B cell (primary cell): ENCODE data around the gene HMG20B. TPM values are rescaled to one million over a fixed set of nuclear protein-coding genes. Genes with fewer than 3 reads are reported as not detected.

Experiments
- ATAC-seq: fragments of 200-7000 bp; cut with Tn5 transposase; one replicate; pipeline ENCODE4 v1.10.0; 2021; ENCODE audit warnings: low read depth, mild to moderate bottlenecking, moderate number of reproducible peaks, moderate library complexity
- CTCF ChIA-PET: fragments of 350-600 bp; sonication (Branson Sonifier 250); formaldehyde crosslinking; loops from one replicate; lab custom pipeline; 2021; ENCODE audit warnings: antibody characterized with exemption, inconsistent platforms; lab: Charles Lee
- POLR2A ChIA-PET: fragments of 350-600 bp; sonication (Branson Sonifier 250); formaldehyde crosslinking; loops from one replicate; lab custom pipeline; 2021; ENCODE audit warnings: antibody characterized with exemption; lab: Charles Lee
- DNase-seq: peaks from one replicate; pipeline ENCODE4 v3.0.0; 2013
- H2AFZ ChIP-seq: 2 replicates; pipeline ENCODE4 v1.6.1; 2012; ENCODE audit warnings: mild to moderate bottlenecking, low read depth, low read length; ENCODE audit not compliant: insufficient read depth, poor library complexity, severe bottlenecking
- H3K27ac ChIP-seq, 2 donors: 1 replicate in 1 of 2; 2 replicates in 1 of 2; pipeline ENCODE4 v1.5.1; 2012 to 2013; ENCODE audit warnings: low read length in 2 of 2, mild to moderate bottlenecking in 2 of 2, moderate library complexity in 1 of 2
- H3K27me3 ChIP-seq, 4 experiments: fragments of 200-600 bp in 1 of 4; sonication (generic) in 1 of 4; replicated peaks in 1 of 4; 1 replicate in 2 of 4; 2 replicates in 2 of 4; pipeline versions ENCODE4 v1.6.1 to v1.7.0; 2013 to 2016; ENCODE audit warnings: low read length in 3 of 4, mild to moderate bottlenecking in 2 of 4, mixed read lengths in 1 of 4, moderate library complexity in 1 of 4; ENCODE audit not compliant: insufficient read depth in 4 of 4, control insufficient read depth in 3 of 4; ENCODE audit errors: control extremely low read depth in 1 of 4
- H3K36me3 ChIP-seq, 2 experiments: replicated peaks in 1 of 2; 1 replicate in 1 of 2; 2 replicates in 1 of 2; pipeline versions ENCODE4 v1.6.1 to v1.7.1; 2013; ENCODE audit warnings: low read length in 1 of 2; ENCODE audit not compliant: insufficient read depth in 2 of 2, control insufficient read depth in 1 of 2; ENCODE audit errors: control extremely low read depth in 1 of 2, extremely low read depth in 1 of 2
- H3K4me1 ChIP-seq, 2 donors: fragments of 200-600 bp in 1 of 2; sonication (generic) in 1 of 2; 1 replicate in 1 of 2; 2 replicates in 1 of 2; pipeline versions ENCODE4 v1.5.1 to v1.6.1; 2013 to 2017; ENCODE audit warnings: low read length in 2 of 2; ENCODE audit not compliant: control insufficient read depth in 2 of 2, insufficient read depth in 2 of 2
- H3K4me2 ChIP-seq: replicated peaks from 2 replicates; pipeline ENCODE3; 2012; ENCODE audit warnings: mild to moderate bottlenecking, low read depth, low read length; ENCODE audit not compliant: poor library complexity, severe bottlenecking
- H3K4me3 ChIP-seq, 5 experiments: fragments of 200-600 bp in 1 of 5; sonication (generic) in 1 of 5; 1 replicate in 3 of 5; 2 replicates in 2 of 5; pipeline versions ENCODE4 v1.5.1 to v1.7.0; 2011 to 2016; ENCODE audit warnings: low read length in 4 of 5, mild to moderate bottlenecking in 4 of 5, low read depth in 2 of 5, control low read depth in 1 of 5, moderate library complexity in 1 of 5; ENCODE audit not compliant: insufficient read depth in 1 of 5; ENCODE audit errors: control extremely low read depth in 1 of 5, extremely low read depth in 1 of 5
- H3K79me2 ChIP-seq: fragments of 200-600 bp; sonication (generic); one replicate; pipeline ENCODE4 v1.6.0; 2016; ENCODE audit warnings: low read length; ENCODE audit not compliant: control insufficient read depth, insufficient read depth
- H3K9ac ChIP-seq: fragments of 200-600 bp; sonication (generic); 2 replicates; pipeline ENCODE4 v1.6.1; 2017; ENCODE audit warnings: mild to moderate bottlenecking, low read length, moderate library complexity
- H3K9me3 ChIP-seq, 3 donors: one replicate each; pipeline versions ENCODE4 v1.6.1 to v1.7.1; 2013; ENCODE audit warnings: low read length in 2 of 3; ENCODE audit not compliant: control insufficient read depth in 2 of 3, insufficient read depth in 1 of 3; ENCODE audit errors: control extremely low read depth in 1 of 3
- H4K20me1 ChIP-seq: 2 replicates; pipeline ENCODE4 v1.6.0; 2012; ENCODE audit warnings: mild to moderate bottlenecking, low read length; ENCODE audit not compliant: insufficient read depth, control insufficient read depth, poor library complexity, severe bottlenecking
- H3K27ac Mint-ChIP-seq: one replicate; pipeline ENCODE4 v1.8.0; 2021; ENCODE audit warnings: mixed read lengths
- H3K27me3 Mint-ChIP-seq: one replicate; pipeline ENCODE4 v1.8.0; 2021; ENCODE audit warnings: mixed read lengths
- H3K4me1 Mint-ChIP-seq: one replicate; pipeline ENCODE4 v1.8.0; 2021; ENCODE audit warnings: mixed read lengths
- H3K4me3 Mint-ChIP-seq: one replicate; pipeline ENCODE4 v1.8.0; 2021; ENCODE audit warnings: mixed read lengths
- H3K9me3 Mint-ChIP-seq: one replicate; pipeline ENCODE4 v1.8.0; 2022; ENCODE audit warnings: mixed read lengths; ENCODE audit not compliant: insufficient read depth
- CTCF ChIP-seq: fragments of 200-600 bp; IDR thresholded peaks from one replicate; pipeline ENCODE4 v1.8.0; 2022; ENCODE audit warnings: antibody characterized with exemption, mild to moderate bottlenecking
- EZH2 ChIP-seq: IDR thresholded peaks from 2 replicates; pipeline ENCODE4 v1.6.1; 2012; ENCODE audit warnings: borderline replicate concordance, low read depth, mild to moderate bottlenecking, moderate library complexity, low read length; ENCODE audit not compliant: insufficient read depth, poor library complexity, severe bottlenecking
- WGBS: methylation state at CpG from one replicate; pipeline ENCODE4 v1.1.5; 2013; ENCODE audit warnings: missing lambda C conversion rate; ENCODE audit not compliant: insufficient coverage; 5-methylcytosine and 5-hydroxymethylcytosine counted together
- intact Hi-C: fragments of 100-400 bp; cut with micrococcal nuclease; formaldehyde crosslinking; loops from one replicate; pipeline ENCODE4 v1.10.0; 2022
- polyA plus RNA-seq: library from polyadenylated mRNA; depleted of rRNA; stranded (reverse); fragments of >200 nt; gene quantifications from 2 replicates; pipeline ENCODE4 v1.2.3, GENCODE V29; 2012
- small RNA-seq: library from RNA; depleted of rRNA; stranded (forward); fragments of <200 nt; gene quantifications from one replicate; pipeline ENCODE3, GENCODE V24; 2012; ENCODE audit warnings: low replicate concordance, low read depth; ENCODE audit not compliant: insufficient read length
- total RNA-seq, 2 donors: library from RNA; stranded (reverse); fragments of 120-200 nt in 1 of 2; gene quantifications; 1 replicate in 1 of 2; 2 replicates in 1 of 2; pipeline versions ENCODE4 v1.2.3 to v1.2.4, GENCODE V29; 2013 to 2022

Gene HMG20B
- total and polyA plus RNA-seq, 2 donors (not counting 1 experiment from before 2014, with no cell fraction given): 41.7 to 59.0 TPM

- H3K4me2 ChIP-seq: peak overlapping the region; percentile 86
- no peaks in the 10 kb centered on the region for H3K27me3 Mint-ChIP-seq
- no peaks in the 10 kb centered on the region for H3K9me3 Mint-ChIP-seq
- peaks cover 38% of the 10 kb centered on the region for H3K79me2 ChIP-seq
- H3K9ac ChIP-seq: peak overlapping the region; percentile 87
- H2AFZ ChIP-seq: peak overlapping the region; percentile 96
- intact Hi-C loops: loop anchor here (1.0 to 2.0 kb wide), 5 partner anchors 55 to 136 kb away; partner anchors contain the start of genes DOHH, HMG20B and MFSD12
- H3K27ac Mint-ChIP-seq: peak overlapping the region; percentile 100
- H4K20me1 ChIP-seq: peaks cover 34% of the 10 kb centered on the region
- no CpG with 5 or more reads among the region's 7 CpGs for WGBS
- ATAC-seq (no peak), DNase-seq (no peak)
- peak overlapping the region in 3 of 5 experiments; percentile 29 to 76 (median 75) for H3K4me3 ChIP-seq
- no peaks in the 10 kb centered on the region for H3K9me3 ChIP-seq
- H3K4me1 ChIP-seq: peaks cover 17 to 21% of the 10 kb centered on the region in 2 donors
- TF ChIP-seq CTCF (no peak), EZH2 (no peak)
- H3K36me3 ChIP-seq: peaks cover 0 to 5% of the 10 kb centered on the region in 2 experiments
- peak overlapping the region; percentile 96 for H3K4me3 Mint-ChIP-seq
- POLR2A ChIA-PET: interaction anchor here (0.5 to 0.6 kb wide), 2 partner anchors 12 to 363 kb away, joined by 5 read pairs; no protein-coding TSS in a partner anchor
- CTCF ChIA-PET: interaction anchor here (0.8 to 1.4 kb wide), 3 partner anchors 38 to 80 kb away, joined by 3 read pairs; no protein-coding TSS in a partner anchor
- H3K27me3 ChIP-seq: no peaks in the 10 kb centered on the region
- H3K4me1 Mint-ChIP-seq: peaks cover 26% of the 10 kb centered on the region
- peak overlapping the region; percentile 96 to 98 for H3K27ac ChIP-seq
These were observed 54.6 kb downstream of the HMG20B start for GRCh38 chr19:3627351-3627723.

Small RNAs within 50 kb of the gene (small RNA-seq; reads per million reads assigned to genes)
- gene AC005786.1: not detected

Other genes with a start within 250 kb of the HMG20B start
- 23.6 and 24.3 TPM in 2 replicates for gene NFIC, start 206.4 kb upstream of the HMG20B start, total RNA-seq
- gene NFIC, start 206.4 kb upstream of the HMG20B start, polyA plus RNA-seq: 3.5 and 3.8 TPM in 2 replicates
- gene SMIM24, start 92.4 kb upstream of the HMG20B start, total RNA-seq: not detected in 2 replicates
- 0.82 TPM in 1 of 2 replicates, not detected in the other for gene SMIM24, start 92.4 kb upstream of the HMG20B start, polyA plus RNA-seq
- gene SMIM44, start 89.5 kb upstream of the HMG20B start, total RNA-seq: not detected in 2 replicates
- not detected in 2 replicates for gene SMIM44, start 89.5 kb upstream of the HMG20B start, polyA plus RNA-seq
- gene DOHH, start 72.3 kb upstream of the HMG20B start, total RNA-seq: 8.4 and 8.6 TPM in 2 replicates
- 6.6 and 7.0 TPM in 2 replicates for gene DOHH, start 72.3 kb upstream of the HMG20B start, polyA plus RNA-seq
- 96.1 and 105 TPM in 2 replicates for gene FZR1, start 66.6 kb upstream of the HMG20B start, total RNA-seq
- gene FZR1, start 66.6 kb upstream of the HMG20B start, polyA plus RNA-seq: 83.5 and 102 TPM in 2 replicates
- gene TEKTIP1, start 33.8 kb upstream of the HMG20B start, total RNA-seq: 17.3 and 18.6 TPM in 2 replicates
- gene TEKTIP1, start 33.8 kb upstream of the HMG20B start, polyA plus RNA-seq: 6.3 and 9.6 TPM in 2 replicates
- gene MFSD12, start 15.4 kb upstream of the HMG20B start, total RNA-seq: 99.6 and 100 TPM in 2 replicates
- gene MFSD12, start 15.4 kb upstream of the HMG20B start, polyA plus RNA-seq: 133 and 154 TPM in 2 replicates
- 0.36 and 0.47 TPM in 2 replicates for gene GIPC3, start 12.5 kb downstream of the HMG20B start, total RNA-seq
- gene GIPC3, start 12.5 kb downstream of the HMG20B start, polyA plus RNA-seq: 0.39 and 0.48 TPM in 2 replicates
- gene TBXA2R, start 33.9 kb downstream of the HMG20B start, total RNA-seq: 3.9 and 6.1 TPM in 2 replicates
- gene TBXA2R, start 33.9 kb downstream of the HMG20B start, polyA plus RNA-seq: 7.9 and 8.0 TPM in 2 replicates
- 41.8 and 48.0 TPM in 2 replicates for gene CACTIN, start 53.8 kb downstream of the HMG20B start, total RNA-seq
- 40.6 and 47.7 TPM in 2 replicates for gene CACTIN, start 53.8 kb downstream of the HMG20B start, polyA plus RNA-seq
- 42.3 and 46.7 TPM in 2 replicates for gene PIP5K1C, start 127.5 kb downstream of the HMG20B start, total RNA-seq
- 10.4 and 16.8 TPM in 2 replicates for gene PIP5K1C, start 127.5 kb downstream of the HMG20B start, polyA plus RNA-seq
- gene TJP3, start 135.4 kb downstream of the HMG20B start, total RNA-seq: 2.0 and 2.9 TPM in 2 replicates
- 1.9 and 2.1 TPM in 2 replicates for gene TJP3, start 135.4 kb downstream of the HMG20B start, polyA plus RNA-seq
- 61.4 and 66.4 TPM in 2 replicates for gene APBA3, start 188.7 kb downstream of the HMG20B start, total RNA-seq
- gene APBA3, start 188.7 kb downstream of the HMG20B start, polyA plus RNA-seq: 78.1 and 91.2 TPM in 2 replicates
- gene MRPL54, start 189.7 kb downstream of the HMG20B start, total RNA-seq: 48.6 and 54.3 TPM in 2 replicates
- 75.1 and 95.9 TPM in 2 replicates for gene MRPL54, start 189.7 kb downstream of the HMG20B start, polyA plus RNA-seq
- gene RAX2, start 199.3 kb downstream of the HMG20B start, total RNA-seq: not detected in 2 replicates
- gene RAX2, start 199.3 kb downstream of the HMG20B start, polyA plus RNA-seq: not detected in 2 replicates
- gene MATK, start 213.4 kb downstream of the HMG20B start, total RNA-seq: 1.3 and 2.4 TPM in 2 replicates
- 8.2 and 9.5 TPM in 2 replicates for gene MATK, start 213.4 kb downstream of the HMG20B start, polyA plus RNA-seq